Tibial nerve (tissue), 4 donors: ENCODE data around the gene SYNGR3.

Source experiments
- CTCF ChIP-seq, 5 experiments: fragments of 200-600 bp in 3 of 5; fragments of 450-650 bp in 2 of 5; sonication (generic) in 3 of 5; IDR thresholded peaks; one replicate each; pipeline ENCODE4 v1.5.1; 2016 to 2019; ENCODE audit warnings: antibody characterized with exemption in 5 of 5, mild to moderate bottlenecking in 3 of 5, moderate library complexity in 2 of 5
- EP300 ChIP-seq, 2 donors: sonication (generic); formaldehyde crosslinking; IDR thresholded peaks; one replicate each; pipeline ENCODE4 v1.6.1; 2017; ENCODE audit warnings: antibody characterized with exemption in 2 of 2, mild to moderate bottlenecking in 1 of 2
- POLR2A ChIP-seq, 2 donors: fragments of 450-650 bp; IDR thresholded peaks; one replicate each; pipeline ENCODE4 v1.6.1; 2017; ENCODE audit warnings: antibody characterized with exemption in 2 of 2, mild to moderate bottlenecking in 2 of 2, moderate library complexity in 2 of 2

DNA sequence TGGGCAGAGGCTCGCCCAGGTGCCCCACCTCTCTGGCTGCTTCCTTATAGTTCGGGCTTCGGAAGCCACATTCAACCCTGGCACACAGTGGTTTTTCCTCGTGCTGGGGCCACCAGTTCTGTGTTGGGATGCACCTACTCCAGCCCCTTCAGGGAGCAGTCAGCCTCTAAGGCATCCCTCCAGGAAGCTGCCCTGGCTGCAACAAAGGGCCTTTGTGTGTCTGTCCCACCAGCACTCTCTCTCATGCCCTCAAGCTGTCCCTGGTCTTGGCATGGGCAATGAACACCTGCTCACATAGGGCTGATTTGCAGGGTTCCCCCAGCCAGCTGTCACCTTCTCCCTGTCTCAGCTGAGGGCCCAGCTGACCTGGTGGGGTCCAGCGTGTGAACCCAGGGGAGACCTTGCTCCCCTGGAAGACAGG, 7.7 kb upstream of the SYNGR3 start:
- no peak for TF ChIP-seq CTCF (IDR thresholded peaks at IDR 0.05)
- no peak for TF ChIP-seq POLR2A (IDR thresholded peaks at IDR 0.05)
- TF ChIP-seq EP300 (IDR thresholded peaks at IDR 0.05) = no peak
